ENCODE measurements around the gene LPCAT2. TPM values are rescaled to one million over a fixed set of nuclear protein-coding genes. Genes with fewer than 3 reads are reported as not detected.

The LPCAT2 gene
- total RNA-seq, 4 donors from 2014 or later = 12.1 to 19.7 (median 18.1) TPM

- no peak overlapping the region for H3K4me3 ChIP-seq
- peaks cover 66% of the 10 kb centered on the region for H3K4me1 ChIP-seq
- TF ChIP-seq EP300 (IDR thresholded peaks at IDR 0.05) = no peak
- TF ChIP-seq, protein P1, sequence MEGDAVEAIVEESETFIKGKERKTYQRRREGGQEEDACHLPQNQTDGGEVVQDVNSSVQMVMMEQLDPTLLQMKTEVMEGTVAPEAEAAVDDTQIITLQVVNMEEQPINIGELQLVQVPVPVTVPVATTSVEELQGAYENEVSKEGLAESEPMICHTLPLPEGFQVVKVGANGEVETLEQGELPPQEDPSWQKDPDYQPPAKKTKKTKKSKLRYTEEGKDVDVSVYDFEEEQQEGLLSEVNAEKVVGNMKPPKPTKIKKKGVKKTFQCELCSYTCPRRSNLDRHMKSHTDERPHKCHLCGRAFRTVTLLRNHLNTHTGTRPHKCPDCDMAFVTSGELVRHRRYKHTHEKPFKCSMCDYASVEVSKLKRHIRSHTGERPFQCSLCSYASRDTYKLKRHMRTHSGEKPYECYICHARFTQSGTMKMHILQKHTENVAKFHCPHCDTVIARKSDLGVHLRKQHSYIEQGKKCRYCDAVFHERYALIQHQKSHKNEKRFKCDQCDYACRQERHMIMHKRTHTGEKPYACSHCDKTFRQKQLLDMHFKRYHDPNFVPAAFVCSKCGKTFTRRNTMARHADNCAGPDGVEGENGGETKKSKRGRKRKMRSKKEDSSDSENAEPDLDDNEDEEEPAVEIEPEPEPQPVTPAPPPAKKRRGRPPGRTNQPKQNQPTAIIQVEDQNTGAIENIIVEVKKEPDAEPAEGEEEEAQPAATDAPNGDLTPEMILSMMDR (IDR thresholded peaks at IDR 0.05) = no peak
- TF ChIP-seq POLR2A (IDR thresholded peaks at IDR 0.05) = no peak
- TF ChIP-seq POLR2AphosphoS5 (IDR thresholded peaks at IDR 0.05) = no peak
- peak; percentile 64 to 78 for DNase-seq (ENCODE audit: low spot score in 2 of 2)
- WGBS = 34% methylated on average over 3 of the region's 3 CpGs
- H3K9me3 ChIP-seq = no peaks in the 10 kb centered on the region
- H3K36me3 ChIP-seq = peaks cover 19% of the 10 kb centered on the region
- no peak overlapping the region for H3K27ac ChIP-seq
- no peaks in the 10 kb centered on the region for H3K27me3 ChIP-seq
These were observed 8.3 kb upstream of the LPCAT2 start for GRCh38 chr16:55500530-55501011.

- Histone ChIP-seq H3K4me3 (no peak overlapping the region), H3K27ac (no peak overlapping the region), H3K9me3 (no peaks in the 10 kb centered on the region), H3K27me3 (no peaks in the 10 kb centered on the region), H3K36me3 (peaks cover 30% of the 10 kb centered on the region), H3K4me1 (peaks cover 56% of the 10 kb centered on the region)
- 64% methylated on average over 9 of the region's 9 CpGs for WGBS
- no peak for TF ChIP-seq EP300 (IDR thresholded peaks at IDR 0.05)
- no peak for TF ChIP-seq POLR2A (IDR thresholded peaks at IDR 0.05)
- no peak for TF ChIP-seq POLR2AphosphoS5 (IDR thresholded peaks at IDR 0.05)
- TF ChIP-seq, protein P1 (IDR thresholded peaks at IDR 0.05) = no peak
- DNase-seq (ENCODE audit: low spot score in 2 of 2) = peak in 1 of 2 donors; percentile 58
These were observed 7.1 kb upstream of the LPCAT2 start for GRCh38 chr16:55501549-55502322.

DNA sequence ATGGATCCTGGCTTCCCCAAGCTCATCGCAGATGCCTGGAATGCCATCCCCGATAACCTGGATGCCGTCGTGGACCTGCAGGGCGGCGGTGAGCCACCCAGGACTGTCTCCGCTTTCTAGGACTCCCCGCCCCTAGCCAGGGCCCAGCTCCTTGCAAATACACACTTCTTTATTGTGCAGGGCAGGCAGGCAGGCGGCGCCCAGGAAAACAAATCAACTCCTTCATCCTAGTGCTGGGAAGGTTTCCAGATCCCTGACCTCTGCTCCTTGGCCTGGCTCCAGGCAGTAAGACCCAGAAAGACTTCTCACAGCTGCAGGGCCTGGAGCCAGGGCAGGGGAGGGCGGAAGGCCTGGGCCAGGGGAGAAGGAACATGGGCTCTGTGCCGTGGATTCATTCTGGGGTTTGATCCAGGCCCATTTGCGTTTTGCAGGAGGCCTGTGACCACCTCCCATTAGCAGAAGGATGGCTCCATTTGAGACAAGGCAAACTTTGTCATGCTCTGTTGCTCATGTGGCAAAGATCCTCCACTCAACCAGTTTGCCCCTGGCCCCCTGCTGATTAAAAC is 6.0 kb upstream of the LPCAT2 start:
- Histone ChIP-seq H3K27me3 (no peaks in the 10 kb centered on the region), H3K9me3 (no peaks in the 10 kb centered on the region), H3K36me3 (peaks cover 28% of the 10 kb centered on the region), H3K4me3 (no peak overlapping the region), H3K27ac (no peak overlapping the region), H3K4me1 (peaks cover 45% of the 10 kb centered on the region)
- TF ChIP-seq, protein P1 (IDR thresholded peaks at IDR 0.05) = no peak
- TF ChIP-seq POLR2AphosphoS5 (IDR thresholded peaks at IDR 0.05) = peak in 1 of 3 donors; percentile 52
- no peak for TF ChIP-seq POLR2A (IDR thresholded peaks at IDR 0.05)
- DNase-seq (ENCODE audit: low spot score in 2 of 2) = peak in 1 of 2 donors; percentile 79
- WGBS = 56% methylated on average over 12 of the region's 13 CpGs

DNA sequence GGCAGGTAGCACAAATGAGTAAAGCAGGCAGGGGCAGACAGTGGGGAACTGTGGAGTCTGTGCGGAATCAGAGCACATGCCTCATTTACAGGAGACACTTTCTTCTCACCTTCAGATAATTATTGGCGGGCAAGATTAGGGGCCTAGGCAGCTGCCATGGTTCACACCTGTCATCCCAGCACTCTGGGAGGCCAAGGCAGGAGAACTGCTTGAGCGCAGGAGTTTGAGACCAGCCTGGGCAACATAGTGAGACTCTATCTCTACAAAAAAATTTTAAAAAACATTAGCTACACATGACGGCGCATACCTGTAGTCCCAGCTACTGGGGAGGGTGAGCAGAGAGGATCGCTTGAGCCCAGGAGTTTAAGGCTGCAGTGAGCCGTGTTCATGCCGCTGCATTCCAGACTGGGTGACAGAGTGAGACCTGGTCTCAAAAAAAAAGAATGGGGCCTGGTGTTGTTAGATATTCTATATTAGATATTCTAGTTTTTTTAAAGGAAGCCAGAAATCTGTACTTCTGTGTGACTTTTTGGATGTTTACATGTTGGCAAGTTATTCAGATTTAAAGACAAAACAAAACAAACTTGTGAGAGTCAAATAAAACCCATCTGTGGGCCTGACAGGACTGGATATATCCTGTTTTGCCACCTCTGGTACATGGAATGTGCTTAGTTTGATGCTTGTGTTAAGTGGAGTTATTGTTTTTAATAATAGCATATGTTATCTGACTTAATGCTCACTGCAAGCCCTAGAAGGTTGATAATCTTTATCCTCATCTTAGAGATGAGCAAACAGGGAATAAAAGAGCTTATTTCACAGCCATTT is 4.9 kb upstream of the LPCAT2 start:
- WGBS = 91% methylated on average over 8 of the region's 8 CpGs
- no peak overlapping the region for H3K27ac ChIP-seq
- H3K4me3 ChIP-seq = no peak overlapping the region
- TF ChIP-seq POLR2AphosphoS5 (IDR thresholded peaks at IDR 0.05) (no peak), EP300 (IDR thresholded peaks at IDR 0.05) (no peak), POLR2A (IDR thresholded peaks at IDR 0.05) (no peak)
- TF ChIP-seq, protein P1 (IDR thresholded peaks at IDR 0.05) = no peak
- no peak for DNase-seq (ENCODE audit: low spot score in 2 of 2)
- no peaks in the 10 kb centered on the region for H3K9me3 ChIP-seq
- peaks cover 47% of the 10 kb centered on the region for H3K4me1 ChIP-seq
- H3K36me3 ChIP-seq = peaks cover 19% of the 10 kb centered on the region
- H3K27me3 ChIP-seq = no peaks in the 10 kb centered on the region
